Prostate gland (tissue), 2 donors: ENCODE results near the gene TMEM178B.

ENCODE experiments used
- POLR2A ChIP-seq: fragments of 450-650 bp; IDR thresholded peaks from one replicate; pipeline ENCODE4 v1.6.1; 2016; ENCODE audit warnings: antibody characterized with exemption, mild to moderate bottlenecking
- TF ChIP-seq, protein P1 (sequence below), 4 experiments: fragments of 200-600 bp in 2 of 4; fragments of 450-650 bp in 2 of 4; sonication (generic) in 2 of 4; IDR thresholded peaks; 1 replicate in 3 of 4; 2 replicates in 1 of 4; pipeline ENCODE4 v1.5.1; 2016 to 2019; ENCODE audit warnings: antibody characterized with exemption in 4 of 4, mild to moderate bottlenecking in 2 of 4, moderate library complexity in 2 of 4

DNA sequence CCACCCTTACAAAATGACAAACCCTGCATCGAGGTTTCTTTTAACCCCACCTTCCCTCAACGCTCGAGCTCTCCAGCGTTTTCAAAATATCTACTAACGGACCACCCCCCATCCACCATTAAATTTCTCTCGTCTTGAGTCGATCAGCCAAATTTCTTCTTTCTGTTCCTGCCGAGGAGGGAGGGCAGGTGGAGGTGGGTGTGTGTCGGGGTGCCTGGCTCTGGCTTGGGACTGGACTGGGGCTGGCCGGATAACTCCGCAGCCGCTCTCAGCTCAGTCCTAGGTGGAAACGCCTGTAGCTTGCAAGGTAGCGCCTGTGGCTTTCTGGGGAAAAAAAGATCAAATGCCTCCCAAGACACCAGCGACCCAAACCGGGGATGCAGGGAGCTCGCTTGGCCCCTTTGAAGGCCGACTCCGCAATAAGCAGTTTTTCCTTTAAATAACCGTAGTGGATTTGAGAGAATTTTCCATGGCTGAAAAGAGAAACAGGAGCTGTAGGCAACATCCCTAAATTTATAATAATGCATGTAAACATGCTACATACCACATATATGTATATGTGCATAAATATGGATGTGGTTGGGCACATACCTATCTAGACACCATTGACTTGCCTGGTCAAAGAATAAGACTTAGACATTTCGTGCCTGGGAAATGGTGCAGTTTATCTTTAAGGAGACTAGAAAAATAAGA is 1.9 kb upstream of the TMEM178B start:
- TF ChIP-seq, protein P1, sequence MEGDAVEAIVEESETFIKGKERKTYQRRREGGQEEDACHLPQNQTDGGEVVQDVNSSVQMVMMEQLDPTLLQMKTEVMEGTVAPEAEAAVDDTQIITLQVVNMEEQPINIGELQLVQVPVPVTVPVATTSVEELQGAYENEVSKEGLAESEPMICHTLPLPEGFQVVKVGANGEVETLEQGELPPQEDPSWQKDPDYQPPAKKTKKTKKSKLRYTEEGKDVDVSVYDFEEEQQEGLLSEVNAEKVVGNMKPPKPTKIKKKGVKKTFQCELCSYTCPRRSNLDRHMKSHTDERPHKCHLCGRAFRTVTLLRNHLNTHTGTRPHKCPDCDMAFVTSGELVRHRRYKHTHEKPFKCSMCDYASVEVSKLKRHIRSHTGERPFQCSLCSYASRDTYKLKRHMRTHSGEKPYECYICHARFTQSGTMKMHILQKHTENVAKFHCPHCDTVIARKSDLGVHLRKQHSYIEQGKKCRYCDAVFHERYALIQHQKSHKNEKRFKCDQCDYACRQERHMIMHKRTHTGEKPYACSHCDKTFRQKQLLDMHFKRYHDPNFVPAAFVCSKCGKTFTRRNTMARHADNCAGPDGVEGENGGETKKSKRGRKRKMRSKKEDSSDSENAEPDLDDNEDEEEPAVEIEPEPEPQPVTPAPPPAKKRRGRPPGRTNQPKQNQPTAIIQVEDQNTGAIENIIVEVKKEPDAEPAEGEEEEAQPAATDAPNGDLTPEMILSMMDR (IDR thresholded peaks at IDR 0.05): peak in 1 of 4 experiments; percentile 5
- no peak for TF ChIP-seq POLR2A
